Astrocyte of the cerebellum (primary cell): ENCODE data around the gene ZNF451.

Experiments
- DNase-seq: peaks from one replicate; pipeline ENCODE4 v3.0.0-alpha.2; 2011; ENCODE audit warnings: low read depth
- H3K4me3 ChIP-seq: 2 replicates; pipeline ENCODE4 v1.5.1; 2011; ENCODE audit warnings: mild to moderate bottlenecking, low read depth, low read length, moderate library complexity
- in situ Hi-C: cut with HindIII; loops from 2 replicates; pipeline ENCODE4 v1.10.0; 2017; ENCODE audit warnings: low sequenced_read_pairs
- TF ChIP-seq, protein P1 (sequence below): IDR thresholded peaks from 2 replicates; pipeline ENCODE4 v1.5.1; 2012; ENCODE audit warnings: low read length, low read depth, moderate library complexity, mild to moderate bottlenecking; ENCODE audit errors: missing control alignments

Gene ZNF451

DNA sequence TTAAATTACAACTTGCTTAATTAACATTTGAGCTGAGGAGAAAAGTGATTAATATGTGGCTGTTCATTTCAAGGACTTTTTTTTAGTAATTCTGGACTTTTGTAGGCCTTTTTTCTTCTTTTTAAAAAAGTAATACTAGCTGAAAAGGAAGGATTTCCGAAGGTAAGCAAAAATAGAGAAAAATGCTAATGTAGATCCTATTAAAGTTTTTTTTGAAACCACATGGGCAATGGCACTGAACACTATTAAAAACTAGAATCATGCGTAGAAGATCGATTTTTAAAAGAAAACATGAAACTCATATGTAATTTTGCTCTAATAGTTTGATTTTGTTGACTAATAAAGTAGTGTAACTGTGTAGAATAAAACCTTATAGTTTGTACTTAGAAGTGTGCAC, 84.5 kb downstream of the ZNF451 start:
- peak overlapping the region; percentile 61 for H3K4me3 ChIP-seq
- in situ Hi-C loops, result no loop called here
- TF ChIP-seq, protein P1, sequence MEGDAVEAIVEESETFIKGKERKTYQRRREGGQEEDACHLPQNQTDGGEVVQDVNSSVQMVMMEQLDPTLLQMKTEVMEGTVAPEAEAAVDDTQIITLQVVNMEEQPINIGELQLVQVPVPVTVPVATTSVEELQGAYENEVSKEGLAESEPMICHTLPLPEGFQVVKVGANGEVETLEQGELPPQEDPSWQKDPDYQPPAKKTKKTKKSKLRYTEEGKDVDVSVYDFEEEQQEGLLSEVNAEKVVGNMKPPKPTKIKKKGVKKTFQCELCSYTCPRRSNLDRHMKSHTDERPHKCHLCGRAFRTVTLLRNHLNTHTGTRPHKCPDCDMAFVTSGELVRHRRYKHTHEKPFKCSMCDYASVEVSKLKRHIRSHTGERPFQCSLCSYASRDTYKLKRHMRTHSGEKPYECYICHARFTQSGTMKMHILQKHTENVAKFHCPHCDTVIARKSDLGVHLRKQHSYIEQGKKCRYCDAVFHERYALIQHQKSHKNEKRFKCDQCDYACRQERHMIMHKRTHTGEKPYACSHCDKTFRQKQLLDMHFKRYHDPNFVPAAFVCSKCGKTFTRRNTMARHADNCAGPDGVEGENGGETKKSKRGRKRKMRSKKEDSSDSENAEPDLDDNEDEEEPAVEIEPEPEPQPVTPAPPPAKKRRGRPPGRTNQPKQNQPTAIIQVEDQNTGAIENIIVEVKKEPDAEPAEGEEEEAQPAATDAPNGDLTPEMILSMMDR, result no peak
- DNase-seq, result no peak

DNA sequence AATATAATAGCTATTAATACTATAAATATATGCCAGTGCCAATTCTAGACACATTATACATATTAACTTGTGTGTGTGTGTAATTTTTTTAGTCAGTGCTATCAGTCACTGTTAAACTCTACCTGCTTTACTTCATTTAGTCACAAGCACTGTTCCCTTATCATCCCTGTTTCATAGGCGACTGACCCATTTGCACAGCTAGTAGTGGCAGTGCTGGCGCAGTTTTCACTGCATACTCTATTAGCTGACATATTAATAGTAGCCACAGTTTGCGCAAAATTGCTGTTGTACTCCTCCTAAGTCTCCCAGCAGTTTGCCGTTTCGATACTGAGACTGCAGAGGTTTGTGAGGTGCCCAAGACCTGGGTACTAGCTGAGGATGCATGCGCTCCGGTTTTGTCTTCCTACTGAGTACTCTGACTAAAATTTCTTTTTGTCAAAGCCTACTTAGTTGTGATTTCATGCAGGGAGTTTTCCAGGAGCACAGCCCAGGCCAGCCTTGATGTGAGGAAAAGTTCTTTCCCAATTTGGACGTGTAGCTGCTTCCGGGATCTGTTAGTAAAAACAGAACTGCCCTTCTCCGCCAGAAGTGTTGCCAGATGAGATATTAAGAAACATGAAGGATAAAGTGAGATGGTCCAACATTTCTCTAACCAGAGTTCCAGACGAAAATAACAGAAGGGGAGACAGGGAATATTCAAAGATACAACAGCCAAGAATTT, 87.7 kb downstream of the ZNF451 start:
- in situ Hi-C loops, result no loop called here
- DNase-seq, result no peak
- no peak overlapping the region for H3K4me3 ChIP-seq
- TF ChIP-seq, protein P1, result no peak

DNA sequence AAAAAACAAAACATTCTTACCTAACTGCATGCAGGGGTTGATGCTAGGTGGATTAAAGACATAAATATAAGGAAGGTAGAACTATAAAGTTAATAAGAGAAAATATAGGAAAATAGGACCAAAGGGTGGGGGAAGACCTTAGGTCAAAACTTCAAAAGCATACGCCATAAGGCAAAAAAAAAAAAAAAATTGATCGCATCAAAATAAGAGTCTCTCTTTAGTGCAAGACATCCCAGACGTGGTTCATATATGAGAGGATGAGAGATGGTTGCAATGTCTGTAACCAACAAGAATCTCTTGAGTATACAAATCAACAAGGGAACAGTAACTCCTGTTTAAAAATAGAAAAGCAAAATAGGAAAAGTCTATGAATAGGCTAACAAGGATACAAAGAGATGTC, 90.6 kb downstream of the ZNF451 start:
- TF ChIP-seq, protein P1, result no peak
- H3K4me3 ChIP-seq, result no peak overlapping the region
- no peak for DNase-seq
- in situ Hi-C loops, result no loop called here

DNA sequence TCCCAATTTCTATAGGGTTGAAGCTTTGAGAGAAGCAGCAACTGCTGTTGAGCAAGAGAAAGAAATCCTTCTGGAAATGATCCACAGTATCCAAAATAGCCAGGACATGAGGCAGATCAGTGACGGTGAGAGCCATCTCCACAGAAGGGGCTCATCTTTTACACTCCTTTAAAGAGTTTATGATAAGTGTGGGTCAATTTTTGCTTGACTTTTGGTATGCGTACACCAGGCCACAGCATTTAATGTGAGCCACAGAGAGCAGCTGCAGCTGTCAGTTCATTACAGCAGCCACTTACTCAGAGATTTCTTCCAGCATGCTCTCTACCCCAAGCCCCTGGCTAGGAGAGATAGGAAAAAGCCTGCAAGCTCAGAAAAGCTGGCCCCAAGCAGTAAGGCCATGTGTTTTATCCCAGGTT, 92.0 kb downstream of the ZNF451 start:
- H3K4me3 ChIP-seq, result no peak overlapping the region
- no peak for DNase-seq
- in situ Hi-C loops, result no loop called here
- TF ChIP-seq, protein P1, result no peak

DNA sequence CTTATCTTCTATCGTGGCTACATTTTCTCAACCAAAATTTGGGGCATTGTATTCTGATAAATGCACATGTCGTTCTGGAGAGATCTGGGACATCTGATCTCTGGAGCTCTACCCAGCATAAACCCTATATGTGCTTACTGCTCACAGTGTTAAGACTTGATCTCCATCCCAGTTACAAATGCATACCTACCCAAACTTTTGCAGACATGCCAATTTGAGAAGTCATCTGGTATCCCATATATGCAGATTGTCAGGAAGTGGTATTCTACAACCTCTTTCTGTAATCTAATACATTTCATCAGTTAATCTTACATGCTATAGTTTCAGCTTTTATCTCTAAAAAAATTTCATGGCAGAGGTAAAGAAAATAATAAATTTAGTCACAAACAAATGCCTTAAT, 93.3 kb downstream of the ZNF451 start:
- in situ Hi-C loops, result no loop called here
- DNase-seq, result no peak
- H3K4me3 ChIP-seq, result no peak overlapping the region
- TF ChIP-seq, protein P1, result no peak

DNA sequence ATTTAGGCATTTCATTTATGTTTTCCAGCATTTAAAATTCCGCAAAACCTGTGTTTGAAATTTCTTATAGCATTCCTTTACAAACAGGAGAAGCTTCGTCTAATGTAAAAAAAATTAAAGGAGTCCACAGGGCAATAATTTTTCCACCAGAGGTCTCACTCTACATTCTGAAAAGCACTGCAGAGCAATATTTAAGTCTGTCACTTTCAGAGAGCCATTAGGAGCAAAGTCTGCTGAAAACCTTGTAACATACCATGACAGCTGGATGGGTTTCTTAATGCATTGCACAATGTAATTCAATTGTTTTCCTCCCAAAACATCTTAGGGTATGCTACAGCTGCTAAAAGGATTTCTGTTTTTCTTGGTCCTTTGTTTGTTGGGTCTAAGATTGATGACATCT, 100.2 kb downstream of the ZNF451 start:
- no peak overlapping the region for H3K4me3 ChIP-seq
- in situ Hi-C loops, result loop anchor here (5.0 kb wide), 2 partner anchors 57 to 127 kb away; partner anchors contain the start of gene PRIM2
- TF ChIP-seq, protein P1, result peak; percentile 40
- no peak for DNase-seq

DNA sequence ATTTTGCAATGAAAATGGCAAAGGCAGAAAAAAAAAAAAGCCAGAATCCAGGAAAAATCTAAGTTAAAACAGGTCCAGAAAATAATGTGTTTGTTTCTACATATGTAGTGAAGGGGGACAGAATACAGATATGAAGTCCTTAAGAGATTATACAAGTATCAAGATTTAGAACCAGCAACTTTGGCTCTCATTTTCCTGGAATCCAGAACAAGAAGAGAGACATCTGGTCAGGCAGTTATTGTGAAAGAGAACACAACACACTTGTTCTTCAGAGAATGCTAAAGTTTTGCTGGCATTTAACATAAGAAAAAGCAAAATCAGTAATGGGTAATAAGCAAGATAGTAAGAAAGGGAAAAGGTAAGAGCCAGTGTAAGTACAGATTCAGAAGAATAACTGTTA, 103.2 kb downstream of the ZNF451 start:
- TF ChIP-seq, protein P1, result no peak
- no peak overlapping the region for H3K4me3 ChIP-seq
- DNase-seq, result no peak
- in situ Hi-C loops, result loop anchor here (5.0 kb wide), 2 partner anchors 54 to 124 kb away; partner anchors contain the start of gene PRIM2
